HG03469 (cell line): Measurements from ENCODE around the gene YJEFN3.

Experiments
- ATAC-seq: cut with Tn5 transposase; IDR thresholded peaks from one replicate; pipeline ENCODE4 v1.9.1; 2021; ENCODE audit warnings: mild to moderate bottlenecking, moderate library complexity, moderate number of reproducible peaks; ENCODE audit not compliant: unreplicated experiment

YJEFN3 gene

GRCh38 chr19:19535311-19536191 is 6.8 kb downstream of the YJEFN3 start:
- ATAC-seq, result no peak

GRCh38 chr19:19537075-19538048 is 8.7 kb downstream of the YJEFN3 start:
- ATAC-seq, result no peak

GRCh38 chr19:19538061-19538784 is 9.5 kb downstream of the YJEFN3 start, which contains the start of gene CILP2:
TSS of gene CILP2 (plus strand) at chr19:19538265. CDS start at chr19:19538350, 85 bp downstream.
- ATAC-seq, result no peak

GRCh38 chr19:19538785-19539166 is 10.1 kb downstream of the YJEFN3 start:
- ATAC-seq, result no peak

- no peak for ATAC-seq
Measured at GRCh38 chr19:19539698-19540063, 11.0 kb downstream of the YJEFN3 start.

GRCh38 chr19:19540064-19540714 is 11.5 kb downstream of the YJEFN3 start:
- ATAC-seq, result no peak

GRCh38 chr19:19540715-19541515 is 12.2 kb downstream of the YJEFN3 start:
- peak; percentile 53 for ATAC-seq

GRCh38 chr19:19541616-19542015 is 12.9 kb downstream of the YJEFN3 start:
- no peak for ATAC-seq

- no peak for ATAC-seq
Measured at GRCh38 chr19:19542507-19542906, 13.8 kb downstream of the YJEFN3 start.

GRCh38 chr19:19543101-19543500 is 14.4 kb downstream of the YJEFN3 start:
- ATAC-seq, result no peak

- no peak for ATAC-seq
Measured at GRCh38 chr19:19543640-19544039, 14.9 kb downstream of the YJEFN3 start.

- ATAC-seq, result no peak
Measured at GRCh38 chr19:19544257-19544953, 15.7 kb downstream of the YJEFN3 start.

GRCh38 chr19:19544954-19545591 is 16.4 kb downstream of the YJEFN3 start:
- no peak for ATAC-seq

- ATAC-seq, result no peak
Measured at GRCh38 chr19:19545707-19546106, 17.0 kb downstream of the YJEFN3 start.

GRCh38 chr19:19546751-19547162 is 18.0 kb downstream of the YJEFN3 start:
- no peak for ATAC-seq

GRCh38 chr19:19547674-19548336 is 19.1 kb downstream of the YJEFN3 start:
- ATAC-seq, result no peak

- ATAC-seq, result no peak
Measured at GRCh38 chr19:19548915-19549759, 20.4 kb downstream of the YJEFN3 start.
